GM21526 (cell line): Measurements from ENCODE around the gene TMC5.

Source experiments
- ATAC-seq: cut with Tn5 transposase; IDR thresholded peaks from one replicate; pipeline ENCODE4 v1.9.1; 2021; ENCODE audit warnings: moderate library complexity; ENCODE audit not compliant: unreplicated experiment, low FRiP score

TMC5 gene

DNA sequence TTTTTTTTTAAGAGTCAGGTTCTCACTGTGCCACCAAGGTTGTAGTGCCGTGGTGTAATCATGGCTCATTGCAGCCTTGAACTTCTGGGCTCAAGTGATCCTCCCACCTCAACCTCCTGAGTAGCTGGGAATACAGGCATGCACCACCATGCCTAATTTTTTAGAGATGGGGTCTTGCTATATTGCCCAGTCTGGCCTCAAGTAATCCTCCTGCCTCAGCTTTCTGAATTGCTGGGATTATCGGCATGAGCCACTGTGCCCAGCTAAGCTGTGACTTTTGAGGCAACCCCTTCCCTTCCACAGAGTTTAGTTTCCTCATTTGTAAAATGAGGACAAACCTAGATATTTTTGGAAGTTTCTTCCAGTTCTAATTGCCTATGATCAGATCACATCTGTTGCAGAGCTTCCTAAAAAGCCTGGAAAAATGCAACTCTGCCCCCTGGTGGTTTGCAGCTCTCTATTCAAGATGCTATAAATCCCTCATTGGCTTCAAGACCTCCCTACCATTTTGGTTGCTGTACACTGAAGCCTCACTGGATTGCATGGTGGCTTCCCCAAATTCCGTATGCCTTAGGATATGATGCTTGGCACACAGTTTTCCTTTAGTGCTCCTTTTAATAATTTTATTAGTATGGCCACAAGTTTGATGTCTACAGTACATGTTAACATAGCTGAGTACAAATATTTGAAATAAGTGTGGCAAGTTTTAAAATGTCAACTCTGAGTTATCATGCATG is 84.9 kb downstream of the TMC5 start:
- ATAC-seq, result no peak

DNA sequence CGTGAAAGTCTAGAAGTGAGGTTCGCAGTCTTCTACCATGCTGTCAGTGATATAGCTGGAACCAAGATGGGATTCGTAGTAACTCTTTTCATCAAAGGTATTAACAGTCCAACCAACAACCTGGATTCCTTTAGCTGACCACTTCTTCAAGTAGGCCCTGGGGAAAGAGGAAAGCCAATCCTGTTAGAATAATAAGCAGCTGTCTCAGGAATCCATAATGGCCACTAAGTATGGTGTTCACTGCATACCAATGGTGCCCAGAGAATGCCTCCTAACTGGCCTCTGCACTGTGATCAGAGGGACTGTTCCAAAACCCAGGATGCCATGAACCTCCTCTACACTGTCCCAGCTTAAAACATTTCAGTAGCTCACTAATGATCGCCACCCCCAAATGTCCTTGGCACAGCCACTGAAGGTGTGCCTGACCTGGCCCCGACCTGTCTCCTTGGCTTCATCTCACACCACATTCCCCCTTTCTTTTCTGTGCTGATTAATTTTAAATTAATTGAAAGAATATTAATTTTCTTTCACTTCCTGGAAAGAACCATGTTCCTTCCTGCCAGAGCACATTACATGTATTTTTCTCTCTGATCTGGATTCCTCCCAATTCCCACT is 85.9 kb downstream of the TMC5 start:
- no peak for ATAC-seq

GRCh38 chr16:19505600-19506303 is 88.1 kb downstream of the TMC5 start:
- ATAC-seq, result no peak

- no peak for ATAC-seq
These were observed 89.3 kb downstream of the TMC5 start for GRCh38 chr16:19506965-19507364.

DNA sequence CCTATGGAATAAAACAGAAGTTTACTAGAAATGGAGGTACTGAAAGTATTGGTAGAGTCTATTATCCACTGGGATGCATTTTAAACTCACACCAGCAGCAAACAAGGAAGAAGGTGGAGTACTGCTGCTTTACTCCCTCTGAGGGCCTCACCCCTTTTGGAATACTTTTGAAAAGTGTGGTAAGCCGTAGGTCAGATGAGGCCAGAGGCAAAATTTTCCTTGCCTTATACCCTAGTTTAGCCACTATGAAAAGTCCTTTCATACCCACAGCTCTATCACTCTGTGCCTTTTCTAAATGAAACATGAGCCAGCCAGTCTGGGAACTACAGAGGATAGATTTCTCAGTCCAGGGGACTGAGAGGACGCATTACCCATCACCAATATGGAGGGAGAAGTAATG is 90.2 kb downstream of the TMC5 start:
- no peak for ATAC-seq

- ATAC-seq, result no peak
These were observed 94.6 kb downstream of the TMC5 start for GRCh38 chr16:19512297-19512696.

DNA sequence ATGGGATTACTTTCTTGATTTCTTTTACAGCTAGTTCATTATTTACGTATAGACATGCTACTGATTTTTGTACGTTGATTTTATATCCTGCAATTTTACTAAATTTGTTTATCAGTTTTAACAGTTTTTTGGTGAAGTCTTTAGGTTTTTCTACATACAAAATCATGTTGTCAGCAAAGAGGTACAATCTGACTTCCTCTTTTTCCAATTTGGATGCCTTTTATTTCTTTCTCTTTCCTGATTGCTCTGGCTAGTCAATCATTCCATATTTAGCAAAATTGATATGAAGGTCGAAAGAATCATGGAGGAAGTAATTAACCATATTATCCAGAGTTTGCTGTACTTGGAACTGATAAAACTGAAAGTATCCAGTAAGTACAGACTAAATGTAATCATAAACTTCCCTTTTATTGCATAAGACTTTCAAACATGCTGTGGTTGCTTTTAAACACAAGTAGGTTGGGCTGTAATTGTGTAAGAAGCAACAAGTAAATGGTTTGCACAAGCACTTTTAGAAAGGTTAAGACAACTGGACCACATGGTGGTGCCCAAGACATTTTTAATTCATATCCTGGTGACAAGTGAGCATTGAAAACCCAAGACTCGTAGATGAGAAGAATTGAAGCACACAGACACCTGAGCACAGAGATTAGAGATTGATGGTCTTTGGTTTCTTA is 95.8 kb downstream of the TMC5 start:
- no peak for ATAC-seq

DNA sequence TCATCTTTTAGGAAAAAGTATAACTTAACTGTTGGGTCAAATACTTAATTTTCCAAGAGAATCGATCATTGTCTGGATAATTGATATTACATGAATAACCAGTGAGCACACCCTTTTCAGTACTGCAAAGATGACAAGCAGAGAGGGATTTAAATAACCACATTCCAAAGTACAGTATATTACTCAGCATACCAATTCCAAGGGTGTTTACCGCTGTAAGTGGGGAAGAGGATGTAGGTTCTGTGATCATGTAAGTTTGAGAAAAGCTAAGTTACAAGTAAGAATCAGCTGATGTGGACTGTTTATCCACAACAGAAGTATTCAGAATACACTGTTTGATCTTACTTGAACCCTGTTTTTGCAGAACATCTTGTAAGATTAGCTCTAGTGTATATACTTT is 98.1 kb downstream of the TMC5 start:
- no peak for ATAC-seq

- ATAC-seq, result no peak
These were observed 99.9 kb downstream of the TMC5 start for GRCh38 chr16:19517424-19518089.

DNA sequence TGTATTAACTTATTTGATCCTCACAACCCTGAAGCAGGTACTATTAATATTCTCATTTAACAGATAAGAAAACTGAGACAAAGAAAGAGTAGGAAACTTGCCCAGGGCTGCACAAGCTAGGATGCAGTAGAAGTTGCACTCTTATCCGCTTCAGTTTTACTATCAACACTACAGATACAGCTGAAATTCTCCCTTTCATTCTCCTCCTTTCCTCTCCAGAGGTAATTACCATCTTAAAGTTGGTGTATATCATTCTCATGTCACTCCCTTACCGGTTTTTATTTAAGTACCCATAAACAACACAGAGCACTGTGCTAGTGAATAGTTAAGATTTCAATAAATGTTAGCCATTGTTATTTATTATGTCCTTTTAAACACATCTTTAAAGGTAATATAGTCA is 100.7 kb downstream of the TMC5 start:
- no peak for ATAC-seq

GRCh38 chr16:19520861-19521331 is 103.2 kb downstream of the TMC5 start:
- ATAC-seq, result no peak

DNA sequence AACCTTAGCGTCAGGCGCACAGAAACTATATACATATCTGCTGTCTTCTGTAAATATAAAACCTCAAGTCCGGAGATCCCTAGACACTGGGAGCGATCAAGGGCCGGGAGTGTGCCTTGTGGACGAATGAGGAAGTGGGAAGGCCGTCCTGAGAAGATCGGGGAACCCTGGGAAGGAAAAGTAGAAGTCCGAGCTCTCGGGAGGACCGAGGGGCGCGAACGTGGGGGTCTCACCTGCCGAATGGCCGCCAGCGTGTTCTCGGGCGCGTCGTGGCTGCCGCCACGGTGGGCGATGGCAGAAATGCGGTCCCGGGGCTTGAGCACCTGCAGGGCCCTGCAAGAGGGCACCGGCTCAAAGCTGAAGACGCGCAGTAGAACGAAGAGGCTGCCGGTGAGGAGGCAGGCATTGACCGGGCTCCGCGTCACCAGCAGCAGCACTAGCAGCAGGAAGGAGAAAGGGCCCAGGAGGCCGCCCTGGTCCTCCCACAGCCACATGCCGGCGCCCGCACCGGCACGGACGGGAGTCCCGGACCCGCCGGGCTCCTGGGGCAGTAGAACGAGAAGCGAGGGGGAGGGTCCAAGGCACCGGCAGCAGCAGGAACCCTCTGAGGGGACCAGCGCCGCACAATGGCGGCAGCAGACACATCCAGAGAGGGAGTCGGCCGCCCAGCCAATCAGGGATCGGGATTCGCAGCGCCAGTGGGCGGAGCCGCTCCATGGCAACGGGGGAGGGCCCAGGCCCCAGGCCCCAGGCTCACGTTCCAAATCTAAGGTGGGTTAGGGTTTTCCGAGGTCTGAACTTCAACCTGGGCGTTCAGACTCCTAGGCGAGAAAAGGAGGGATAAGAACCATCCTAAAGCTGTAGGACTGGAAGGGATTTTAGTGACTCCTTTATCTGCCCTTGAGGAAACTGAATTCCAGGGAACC is 104.1 kb downstream of the TMC5 start, which contains the start of gene GDE1:
Gene GDE1, minus strand, starts transcription at position 628 of the 926 bp plus-strand sequence. Its CDS starts 134 bp downstream, at position 494.
- peak; percentile 66 for ATAC-seq

- ATAC-seq, result no peak
These were observed 104.7 kb downstream of the TMC5 start for GRCh38 chr16:19522397-19522732.

- ATAC-seq, result no peak
These were observed 105.1 kb downstream of the TMC5 start for GRCh38 chr16:19522760-19523159.

GRCh38 chr16:19523184-19523558 is 105.5 kb downstream of the TMC5 start:
- ATAC-seq, result no peak

DNA sequence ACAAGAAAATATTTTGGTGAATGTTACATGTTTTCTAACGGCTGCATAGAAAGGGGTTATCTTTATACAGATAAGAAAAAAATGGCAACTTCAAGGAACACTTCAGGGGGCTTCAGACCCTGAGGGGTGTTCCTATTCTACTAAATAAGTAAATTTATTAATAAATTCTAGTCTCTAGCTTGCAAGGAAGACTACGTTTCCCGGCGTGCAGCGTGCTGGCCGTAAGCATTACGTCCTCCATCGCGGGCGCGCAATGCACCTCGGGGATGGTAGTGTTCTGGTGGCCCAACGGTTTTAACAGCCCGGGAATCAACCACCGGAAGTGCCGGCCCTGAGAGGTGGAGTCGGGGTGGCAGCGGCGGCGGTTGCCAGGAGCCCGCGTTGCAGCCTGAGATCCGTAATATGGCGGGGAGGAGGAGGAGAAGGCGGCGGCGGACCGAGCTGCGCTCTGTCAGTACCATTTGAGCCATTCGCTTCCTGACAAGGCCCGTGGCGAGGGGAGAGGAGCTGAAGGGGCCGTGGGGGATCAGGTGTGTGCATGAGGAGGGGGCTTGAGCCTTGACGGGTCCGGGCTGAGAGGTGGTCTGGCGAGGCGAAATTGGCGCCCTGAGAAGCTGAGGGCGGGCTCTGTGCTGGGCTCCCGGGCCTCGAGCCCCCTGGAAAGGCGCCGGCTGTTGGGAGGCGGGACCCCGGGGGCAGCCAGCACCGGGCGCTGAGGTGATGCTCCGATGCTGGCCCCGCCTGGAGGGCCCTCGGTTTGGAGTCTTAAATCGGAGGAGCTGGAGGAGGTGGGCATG is 106.1 kb downstream of the TMC5 start, which contains the start of gene CCP110:
Gene CCP110, plus strand, starts transcription at position 384 of the 797 bp plus-strand sequence. CDS start 3,940 bp downstream, outside the sequence.
- ATAC-seq, result peak; percentile 67

DNA sequence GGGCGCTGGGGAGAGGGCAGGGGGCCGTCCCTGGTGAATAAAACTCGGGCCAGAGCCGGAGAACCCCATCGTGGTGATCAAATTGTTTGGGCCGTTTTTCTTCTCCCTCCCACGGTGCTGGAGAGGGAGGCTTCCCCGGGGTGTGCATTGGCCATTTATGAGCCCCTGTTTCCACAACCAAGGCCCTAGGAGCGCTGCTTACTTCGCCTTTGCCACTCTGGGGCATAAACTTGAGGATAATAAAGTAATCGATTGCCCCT is 106.6 kb downstream of the TMC5 start:
- no peak for ATAC-seq

DNA sequence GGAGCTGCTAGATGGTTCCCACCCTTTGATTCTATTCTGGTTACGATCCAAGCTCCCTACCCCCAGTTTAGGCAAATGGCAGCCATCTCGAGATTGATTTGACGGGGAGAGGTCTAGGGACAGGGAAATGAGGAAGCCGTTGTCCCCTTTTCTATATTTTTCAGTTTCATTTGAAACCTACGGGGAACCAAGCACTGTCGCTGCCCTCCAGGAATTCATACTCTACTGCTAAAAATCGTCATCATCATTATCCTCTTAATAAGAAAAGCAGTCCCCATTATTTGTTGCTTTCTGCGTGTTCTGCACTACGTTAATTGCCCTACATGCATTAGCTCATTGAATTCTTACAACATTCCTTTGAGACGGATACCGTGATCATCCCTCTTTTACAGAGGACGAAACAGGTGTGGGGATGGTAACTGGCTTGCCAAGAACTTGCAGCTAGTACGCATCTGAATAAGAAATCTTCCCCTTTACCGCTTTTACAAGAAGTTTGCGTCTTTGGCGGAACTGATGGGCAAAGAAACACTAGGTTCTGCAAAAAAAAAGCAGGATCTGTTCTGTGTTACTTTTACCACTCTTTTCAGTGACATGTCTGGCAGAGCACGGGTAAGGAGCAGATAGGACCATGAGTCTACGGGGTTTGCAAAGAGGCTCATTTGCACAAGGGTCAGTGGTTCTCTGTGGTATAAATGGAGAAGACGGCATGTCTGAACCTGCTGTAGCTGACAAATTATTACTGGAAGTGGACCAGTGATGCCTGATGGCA is 107.1 kb downstream of the TMC5 start:
- ATAC-seq, result no peak
